Testis (tissue), 2 donors: Measurements from ENCODE around the gene NDST4.

Experiments
- CTCF ChIP-seq, 3 experiments: fragments of 450-650 bp in 2 of 3; fragments of 200-600 bp in 1 of 3; sonication (generic) in 1 of 3; IDR thresholded peaks; one replicate each; pipeline ENCODE4 v1.5.1; 2016 to 2019; ENCODE audit warnings: antibody characterized with exemption in 3 of 3, mild to moderate bottlenecking in 2 of 3, moderate library complexity in 1 of 3
- POLR2A ChIP-seq: fragments of 450-650 bp; IDR thresholded peaks from one replicate; pipeline ENCODE4 v1.6.1; 2017; ENCODE audit warnings: antibody characterized with exemption, mild to moderate bottlenecking, moderate library complexity

DNA sequence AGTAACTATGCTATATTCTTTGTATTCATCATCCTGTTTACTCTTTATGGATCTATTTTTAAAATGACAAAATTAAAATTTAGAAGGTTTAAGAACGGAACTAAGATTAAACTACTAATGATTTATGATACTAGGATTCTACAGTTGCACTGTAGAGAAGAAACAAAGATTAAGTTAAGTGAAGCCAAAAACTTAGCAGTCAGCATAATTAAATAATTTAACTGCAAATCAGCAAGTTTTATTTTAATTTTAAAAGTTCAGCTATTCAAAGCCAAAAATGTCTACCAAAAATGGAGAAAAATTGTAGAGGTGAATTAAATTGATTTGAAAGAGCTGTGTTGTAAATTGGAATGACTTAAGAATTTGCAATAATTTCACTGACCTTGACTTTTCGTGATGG is 30.8 kb downstream of the NDST4 start:
- TF ChIP-seq POLR2A (no peak), CTCF (IDR thresholded peaks at IDR 0.05) (no peak)
